HepG2 (cell line): Measurements from ENCODE around the gene SAE1. TPM values are rescaled to one million over a fixed set of nuclear protein-coding genes. Genes with fewer than 3 reads are reported as not detected.

ENCODE experiments used
- ATAC-seq: fragments of 200-7000 bp; cut with Tn5 transposase; 3 replicates; pipeline ENCODE4 v1.9.1; 2020; ENCODE audit warnings: mild to moderate bottlenecking, moderate library complexity
- BruUV-seq: library from RNA; stranded (reverse); fragments of 400-500 nt; replicated peaks from 2 replicates; lab custom pipeline; 2021; lab: Mats Ljungman, UMichigan
- CTCF ChIA-PET: fragments of 300-600 bp; formaldehyde crosslinking; extraction: SDS; loops from one replicate; lab custom pipeline; 2021; ENCODE audit warnings: low total read pairs, inconsistent platforms, low intra/inter-chr PET ratio; lab: Yijun Ruan, JAX
- POLR2A ChIA-PET: fragments of 350-600 bp; sonication (Branson Sonifier 250); formaldehyde crosslinking; loops from one replicate; lab custom pipeline; 2020; ENCODE audit warnings: antibody characterized with exemption, inconsistent platforms; lab: Yijun Ruan, JAX
- DNase-seq: peaks from one replicate; pipeline ENCODE4 v3.0.0-alpha.2; 2015; ENCODE audit warnings: low spot score
- FAIRE-seq: peaks from 3 replicates; lab custom pipeline; 2011; peaks lifted over from hg19 to GRCh38; lab: Jason Lieb, UNC
- H2AFZ ChIP-seq: one replicate; pipeline ENCODE4 v1.6.1; 2011; ENCODE audit warnings: low read length, inconsistent platforms
- H3K27ac ChIP-seq: fragments of 300-600 bp; 3 replicates; pipeline ENCODE4 v1.8.0; 2011; ENCODE audit warnings: mixed run types, mild to moderate bottlenecking, mixed read lengths, low read length, inconsistent platforms; ENCODE audit not compliant: insufficient read depth; ENCODE audit errors: extremely low read length
- H3K27me3 ChIP-seq, 2 experiments: fragments of 200-600 bp in 1 of 2; 2 replicates in 1 of 2; 3 replicates in 1 of 2; pipeline versions ENCODE4 v1.6.0 to v1.8.0; 2011; ENCODE audit warnings: low read length in 2 of 2, mild to moderate bottlenecking in 2 of 2, moderate library complexity in 2 of 2, inconsistent platforms in 1 of 2; ENCODE audit not compliant: insufficient read depth in 2 of 2, control insufficient read depth in 1 of 2
- H3K36me3 ChIP-seq, 2 experiments: fragments of 200-600 bp in 1 of 2; replicated peaks in 1 of 2; 2 replicates in 1 of 2; 3 replicates in 1 of 2; pipeline versions ENCODE4 v1.5.1 to v1.8.0; 2011; ENCODE audit warnings: low read length in 2 of 2, inconsistent platforms in 1 of 2; ENCODE audit not compliant: insufficient read depth in 2 of 2, control insufficient read depth in 1 of 2
- H3K4me1 ChIP-seq: 2 replicates; pipeline ENCODE4 v1.5.1; 2012; ENCODE audit warnings: low read length, inconsistent platforms; ENCODE audit not compliant: insufficient read depth
- H3K4me2 ChIP-seq: 2 replicates; pipeline ENCODE4 v1.6.0; 2011; ENCODE audit warnings: low read depth, low read length, inconsistent platforms
- H3K4me3 ChIP-seq, 3 experiments: fragments of 200-600 bp in 1 of 3; sonication (generic), shearing (Covaris generic) in 1 of 3; replicated peaks in 1 of 3; 2 replicates each; pipeline ENCODE4 v1.5.1; 2011 to 2016; ENCODE audit warnings: low read length in 3 of 3, inconsistent platforms in 2 of 3, low read depth in 2 of 3, mild to moderate bottlenecking in 2 of 3, control low read depth in 1 of 3, mixed read lengths in 1 of 3; ENCODE audit not compliant: insufficient read depth in 1 of 3
- H3K79me2 ChIP-seq: one replicate; pipeline ENCODE4 v1.6.1; 2011; ENCODE audit warnings: low read length, inconsistent platforms; ENCODE audit not compliant: insufficient read depth
- H3K9ac ChIP-seq: 2 replicates; pipeline ENCODE4 v1.6.0; 2011; ENCODE audit warnings: mild to moderate bottlenecking, low read depth, low read length, inconsistent platforms; ENCODE audit not compliant: insufficient read depth
- H3K9me3 ChIP-seq: 2 replicates; pipeline ENCODE4 v1.5.1; 2012; ENCODE audit warnings: mild to moderate bottlenecking, low read length
- H4K20me1 ChIP-seq: 2 replicates; pipeline ENCODE4 v1.6.0; 2011; ENCODE audit warnings: inconsistent platforms, mild to moderate bottlenecking, low read length, moderate library complexity; ENCODE audit not compliant: insufficient read depth
- BRD4 ChIP-seq: sonication (generic); formaldehyde crosslinking; IDR thresholded peaks from 2 replicates; pipeline ENCODE4 v1.4.0; 2020; ENCODE audit warnings: missing genetic modification reagents
- DR1 ChIP-seq: sonication (generic); formaldehyde crosslinking; IDR thresholded peaks from 2 replicates; pipeline ENCODE4 v1.8.0; 2021; ENCODE audit warnings: mild to moderate bottlenecking, missing genetic modification reagents, inconsistent platforms
- HDAC1 ChIP-seq: sonication (generic); formaldehyde crosslinking; IDR thresholded peaks from 2 replicates; pipeline ENCODE4 v1.5.1; 2020; ENCODE audit warnings: mild to moderate bottlenecking, missing genetic modification reagents
- KDM6A ChIP-seq: IDR thresholded peaks from 2 replicates; pipeline ENCODE4 v1.6.1; 2016; ENCODE audit warnings: low read depth
- MXD3 ChIP-seq: IDR thresholded peaks from 2 replicates; pipeline ENCODE4 v1.6.1; 2016; ENCODE audit warnings: mild to moderate bottlenecking, missing biosample characterization, missing genetic modification reagents
- NR2F1 ChIP-seq, 2 experiments: fragments of 450-650 bp in 1 of 2; formaldehyde crosslinking in 1 of 2; IDR thresholded peaks; 2 replicates each; pipeline versions ENCODE4 v1.5.0 to v1.6.1; 2016 to 2020; ENCODE audit warnings: mild to moderate bottlenecking in 1 of 2, missing compliant biosample characterization in 1 of 2, missing genetic modification reagents in 1 of 2, moderate library complexity in 1 of 2
- NR2F6 ChIP-seq, 2 experiments: IDR thresholded peaks; 2 replicates each; pipeline ENCODE4 v1.6.1; 2016; ENCODE audit warnings: antibody characterized with exemption in 1 of 2, mild to moderate bottlenecking in 1 of 2
- SRY ChIP-seq: sonication (generic); formaldehyde crosslinking; IDR thresholded peaks from 2 replicates; pipeline ENCODE4 v1.8.0; 2022; ENCODE audit warnings: mild to moderate bottlenecking, missing genetic modification reagents
- YEATS2 ChIP-seq: sonication (generic); formaldehyde crosslinking; IDR thresholded peaks from 2 replicates; pipeline ENCODE4 v1.4.0; 2020; ENCODE audit warnings: missing genetic modification reagents, borderline replicate concordance
- ZNF160 ChIP-seq: sonication (generic); formaldehyde crosslinking; IDR thresholded peaks from 2 replicates; pipeline ENCODE4 v1.8.0; 2022; ENCODE audit warnings: mild to moderate bottlenecking, inconsistent platforms, missing genetic modification reagents
- ZNF501 ChIP-seq: sonication (generic); formaldehyde crosslinking; IDR thresholded peaks from 2 replicates; pipeline ENCODE4 v1.5.1; 2020; ENCODE audit warnings: mild to moderate bottlenecking, moderate library complexity, missing genetic modification reagents
- ZNF607 ChIP-seq: sonication (generic); formaldehyde crosslinking; IDR thresholded peaks from 2 replicates; pipeline ENCODE4 v1.5.1; 2020; ENCODE audit warnings: missing genetic modification reagents, mild to moderate bottlenecking, borderline replicate concordance
- ZNF652 ChIP-seq: IDR thresholded peaks from 2 replicates; pipeline ENCODE4 v1.6.1; 2016; ENCODE audit warnings: low read depth, borderline replicate concordance
- ZSCAN25 ChIP-seq: sonication (generic); formaldehyde crosslinking; IDR thresholded peaks from 2 replicates; pipeline ENCODE4 v1.8.0; 2022; ENCODE audit warnings: mild to moderate bottlenecking, missing genetic modification reagents
- WGBS: methylation state at CpG from one replicate; pipeline ENCODE4 v1.1.6; 2017; ENCODE audit warnings: low lambda C conversion rate; 5-methylcytosine and 5-hydroxymethylcytosine counted together
- in situ Hi-C: cut with HindIII; loops from 2 replicates; pipeline ENCODE4 v1.10.0; 2017; ENCODE audit warnings: low pct_unique_long_range_greater_than_20kb; ENCODE audit not compliant: extremely low pct_ligation_motif_present
- intact Hi-C: fragments of 100-400 bp; cut with micrococcal nuclease; formaldehyde crosslinking; loops from one replicate; pipeline ENCODE4 v1.10.0; 2022; ENCODE audit not compliant: unreplicated experiment
- polyA plus RNA-seq, 8 experiments: library from polyadenylated mRNA; depleted of rRNA in 3 of 8; stranded (reverse) in 7 of 8; unstranded in 1 of 8; fragments of >200 nt; fragmentation: Illumina TruSeq in 4 of 8; extraction: Trizol in 4 of 8; gene quantifications; 2 replicates each; pipeline versions ENCODE4 v1.2.1 to v1.2.3, GENCODE V29; 2011 to 2016; ENCODE audit warnings: low read depth in 4 of 8, missing spikeins in 1 of 8, mixed read lengths in 1 of 8; ENCODE audit not compliant: insufficient read depth in 1 of 8
- total RNA-seq, 5 experiments: library from RNA; depleted of rRNA; stranded (reverse); fragments of >200 nt; fragmentation: Illumina TruSeq; extraction: Trizol; gene quantifications; 2 replicates each; pipeline ENCODE4 v1.2.3, GENCODE V29; 2016; ENCODE audit warnings: low read depth in 1 of 5
- TF ChIP-seq, protein P1 (sequence below): IDR thresholded peaks from 2 replicates; pipeline ENCODE4 v1.6.1; 2016
- TF ChIP-seq, protein P2 (sequence below): sonication (generic); formaldehyde crosslinking; IDR thresholded peaks from 2 replicates; pipeline ENCODE4 v1.8.1; 2023; ENCODE audit warnings: mild to moderate bottlenecking, missing genetic modification reagents
- TF ChIP-seq, protein P3 (sequence below): sonication (generic); formaldehyde crosslinking; IDR thresholded peaks from 2 replicates; pipeline ENCODE4 v1.4.0; 2020; ENCODE audit warnings: mild to moderate bottlenecking, low read depth, missing genetic modification reagents

Gene SAE1
- total and polyA plus RNA-seq, 2 of the 13 experiments (the other 11 are each of a cell fraction or from before 2014, with no cell fraction given): 87.6 to 197 TPM

GRCh38 chr19:47106821-47107201 is 23.8 kb upstream of the SAE1 start (continued):
- TF ChIP-seq, protein P1, sequence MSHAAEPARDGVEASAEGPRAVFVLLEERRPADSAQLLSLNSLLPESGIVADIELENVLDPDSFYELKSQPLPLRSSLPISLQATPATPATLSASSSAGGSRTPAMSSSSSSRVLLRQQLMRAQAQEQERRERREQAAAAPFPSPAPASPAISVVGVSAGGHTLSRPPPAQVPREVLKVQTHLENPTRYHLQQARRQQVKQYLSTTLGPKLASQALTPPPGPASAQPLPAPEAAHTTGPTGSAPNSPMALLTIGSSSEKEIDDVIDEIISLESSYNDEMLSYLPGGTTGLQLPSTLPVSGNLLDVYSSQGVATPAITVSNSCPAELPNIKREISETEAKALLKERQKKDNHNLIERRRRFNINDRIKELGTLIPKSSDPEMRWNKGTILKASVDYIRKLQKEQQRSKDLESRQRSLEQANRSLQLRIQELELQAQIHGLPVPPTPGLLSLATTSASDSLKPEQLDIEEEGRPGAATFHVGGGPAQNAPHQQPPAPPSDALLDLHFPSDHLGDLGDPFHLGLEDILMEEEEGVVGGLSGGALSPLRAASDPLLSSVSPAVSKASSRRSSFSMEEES (CRISPR knock-in tag): no peak
- TF ChIP-seq ZSCAN25 (CRISPR knock-in tag): 0 out of 2 replicates have a peak, but pooled peaks have one; percentile 4

- Histone ChIP-seq H3K4me2 (peak overlapping the region; percentile 97), H3K27ac (peak overlapping the region; percentile 100), H2AFZ (no peak overlapping the region), H3K36me3 (peaks cover 1 to 9% of the 10 kb centered on the region in 2 experiments; a peak in 4 of 5 replicates), H3K27me3 (no peaks in the 10 kb centered on the region; a peak in 1 of 5 replicates), H4K20me1 (no peaks in the 10 kb centered on the region; the same call in 1 of the 2 replicates), H3K9ac (peak overlapping the region; percentile 100), H3K4me1 (peaks cover 78% of the 10 kb centered on the region), H3K79me2 (peaks cover 79% of the 10 kb centered on the region), H3K4me3 (peak overlapping the region in 2 of 3 experiments; percentile 5 to 18; a peak in 2 of 6 replicates), H3K9me3 (no peaks in the 10 kb centered on the region)
- in situ Hi-C loops: no loop called here
- intact Hi-C loops: loop anchor here (1.0 kb wide), 2 partner anchors 11 to 25 kb away; no protein-coding TSS in a partner anchor
- peak; percentile 90 for FAIRE-seq
- POLR2A ChIA-PET: interaction anchor here (1.2 to 11.5 kb wide), 6 partner anchors 8 to 118 kb away, joined by 3 to 456 read pairs (median 4); partner anchors contain the start of gene SAE1
- BruUV-seq: TSS peak; percentile 52
- peak; percentile 81 for ATAC-seq
- 13% methylated on average over 9 of the region's 9 CpGs for WGBS
- CTCF ChIA-PET: interaction anchor here (0.7 to 1.1 kb wide), 2 partner anchors 11 to 28 kb away, joined by 3 to 4 read pairs; no protein-coding TSS in a partner anchor
- DNase-seq: peak; percentile 93
- TF ChIP-seq HDAC1 (CRISPR knock-in tag): peak; percentile 49; the same call in 1 of the 2 replicates
- TF ChIP-seq SRY (CRISPR knock-in tag): no peak
- TF ChIP-seq NR2F1 (CRISPR knock-in tag; IDR thresholded peaks at IDR 0.05): no peak
- TF ChIP-seq ZNF501: no peak
- 0 out of 2 replicates have a peak, but pooled peaks have one; percentile 40 for TF ChIP-seq BRD4 (CRISPR knock-in tag)
- no peak for TF ChIP-seq DR1 (CRISPR knock-in tag)
- TF ChIP-seq KDM6A (CRISPR knock-in tag): 0 out of 2 replicates have a peak, but pooled peaks have one; percentile 18
- TF ChIP-seq, protein P2, sequence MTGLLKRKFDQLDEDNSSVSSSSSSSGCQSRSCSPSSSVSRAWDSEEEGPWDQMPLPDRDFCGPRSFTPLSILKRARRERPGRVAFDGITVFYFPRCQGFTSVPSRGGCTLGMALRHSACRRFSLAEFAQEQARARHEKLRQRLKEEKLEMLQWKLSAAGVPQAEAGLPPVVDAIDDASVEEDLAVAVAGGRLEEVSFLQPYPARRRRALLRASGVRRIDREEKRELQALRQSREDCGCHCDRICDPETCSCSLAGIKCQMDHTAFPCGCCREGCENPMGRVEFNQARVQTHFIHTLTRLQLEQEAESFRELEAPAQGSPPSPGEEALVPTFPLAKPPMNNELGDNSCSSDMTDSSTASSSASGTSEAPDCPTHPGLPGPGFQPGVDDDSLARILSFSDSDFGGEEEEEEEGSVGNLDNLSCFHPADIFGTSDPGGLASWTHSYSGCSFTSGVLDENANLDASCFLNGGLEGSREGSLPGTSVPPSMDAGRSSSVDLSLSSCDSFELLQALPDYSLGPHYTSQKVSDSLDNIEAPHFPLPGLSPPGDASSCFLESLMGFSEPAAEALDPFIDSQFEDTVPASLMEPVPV (CRISPR knock-in tag): no peak
- peak; percentile 40; the same call in 1 of the 2 replicates for TF ChIP-seq YEATS2 (CRISPR knock-in tag)
- no peak for TF ChIP-seq ZNF160 (CRISPR knock-in tag)
- no peak for TF ChIP-seq ZNF607 (CRISPR knock-in tag)
- TF ChIP-seq ZNF652 (CRISPR knock-in tag): 0 out of 2 replicates have a peak, but pooled peaks have one; percentile 2
- no peak for TF ChIP-seq MXD3 (CRISPR knock-in tag)
- no peak for TF ChIP-seq NR2F6 (IDR thresholded peaks at IDR 0.05)
- peak; percentile 51; the same call in 1 of the 2 replicates for TF ChIP-seq NR2F6 (CRISPR knock-in tag; IDR thresholded peaks at IDR 0.05)
- TF ChIP-seq, protein P3, sequence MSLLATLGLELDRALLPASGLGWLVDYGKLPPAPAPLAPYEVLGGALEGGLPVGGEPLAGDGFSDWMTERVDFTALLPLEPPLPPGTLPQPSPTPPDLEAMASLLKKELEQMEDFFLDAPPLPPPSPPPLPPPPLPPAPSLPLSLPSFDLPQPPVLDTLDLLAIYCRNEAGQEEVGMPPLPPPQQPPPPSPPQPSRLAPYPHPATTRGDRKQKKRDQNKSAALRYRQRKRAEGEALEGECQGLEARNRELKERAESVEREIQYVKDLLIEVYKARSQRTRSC (CRISPR knock-in tag): no peak
Observed at GRCh38 chr19:47107202-47107952, 23.3 kb upstream of the SAE1 start.
